Caco-2 (cell line): ENCODE data around the gene GLIPR1L1. TPM values are rescaled to one million over a fixed set of nuclear protein-coding genes. Genes with fewer than 3 reads are reported as not detected.

Source experiments
- BruUV-seq: library from RNA; stranded (reverse); fragments of 400-500 nt; replicated peaks from 2 replicates; lab custom pipeline; 2021; lab: Mats Ljungman, UMichigan
- CTCF ChIA-PET: fragments of 300-600 bp; sonication (Branson Sonifier 250); formaldehyde crosslinking; loops from one replicate; lab custom pipeline; 2022; ENCODE audit warnings: antibody characterized with exemption; lab: Charles Lee
- POLR2A ChIA-PET: fragments of 300-600 bp; sonication (Branson Sonifier 250); formaldehyde crosslinking; loops from one replicate; lab custom pipeline; 2022; ENCODE audit warnings: antibody characterized with exemption; lab: Charles Lee
- DNase-seq, 2 experiments: peaks; one replicate each; pipeline versions ENCODE4 v3.0.0 to v3.0.0-alpha.2; 2020 to 2022
- H3K27me3 ChIP-seq: replicated peaks from 2 replicates; pipeline ENCODE4 v1.6.0; 2011; ENCODE audit warnings: low read length; ENCODE audit not compliant: control insufficient read depth, insufficient read depth
- H3K36me3 ChIP-seq: 2 replicates; pipeline ENCODE4 v1.5.1; 2011; ENCODE audit warnings: low read length; ENCODE audit not compliant: control insufficient read depth, insufficient read depth
- H3K4me1 ChIP-seq: fragments of 250-450 bp; sonication (Bioruptor Pico); 2 replicates; pipeline ENCODE4 v1.5.1; 2020; ENCODE audit warnings: mild to moderate bottlenecking
- H3K4me3 ChIP-seq: 2 replicates; pipeline ENCODE4 v1.5.1; 2011; ENCODE audit warnings: low read depth, mild to moderate bottlenecking, control low read depth, low read length
- H3K9me3 ChIP-seq: fragments of 250-450 bp; sonication (Bioruptor Pico); 2 replicates; pipeline ENCODE4 v1.5.1; 2020; ENCODE audit warnings: mild to moderate bottlenecking, moderate library complexity
- H3K27ac Mint-ChIP-seq: one replicate; pipeline ENCODE4 v1.8.0; 2022; ENCODE audit warnings: mixed read lengths; ENCODE audit not compliant: unreplicated experiment
- H3K27me3 Mint-ChIP-seq: one replicate; pipeline ENCODE4 v1.8.0; 2022; ENCODE audit warnings: mixed read lengths; ENCODE audit not compliant: insufficient read depth, unreplicated experiment
- H3K36me3 Mint-ChIP-seq: one replicate; pipeline ENCODE4 v1.8.0; 2022; ENCODE audit warnings: mild to moderate bottlenecking, mixed read lengths; ENCODE audit not compliant: insufficient read depth, unreplicated experiment
- H3K4me1 Mint-ChIP-seq: one replicate; pipeline ENCODE4 v1.8.0; 2022; ENCODE audit warnings: low read depth, mixed read lengths; ENCODE audit not compliant: unreplicated experiment
- H3K4me3 Mint-ChIP-seq: one replicate; pipeline ENCODE4 v1.8.0; 2022; ENCODE audit warnings: mild to moderate bottlenecking, moderate library complexity, mixed read lengths; ENCODE audit not compliant: unreplicated experiment
- H3K9me3 Mint-ChIP-seq: one replicate; pipeline ENCODE4 v1.8.0; 2022; ENCODE audit warnings: mixed read lengths; ENCODE audit not compliant: unreplicated experiment
- intact Hi-C: fragments of 100-400 bp; cut with micrococcal nuclease; formaldehyde crosslinking; loops from one replicate; pipeline ENCODE4 v1.10.0; 2022; ENCODE audit not compliant: unreplicated experiment
- total RNA-seq: library from RNA; stranded (reverse); gene quantifications from 2 replicates; pipeline ENCODE4 v1.2.3, GENCODE V29; 2022
- TF ChIP-seq, protein P1 (sequence below), 2 experiments: fragments of 200-600 bp in 1 of 2; IDR thresholded peaks; 1 replicate in 1 of 2; 2 replicates in 1 of 2; pipeline versions ENCODE4 v1.5.1 to v1.8.0; 2011 to 2022; ENCODE audit warnings: antibody characterized with exemption in 1 of 2, control low read depth in 1 of 2, inconsistent platforms in 1 of 2, low read depth in 1 of 2, low read length in 1 of 2, mild to moderate bottlenecking in 1 of 2, moderate library complexity in 1 of 2; ENCODE audit not compliant: insufficient read depth in 1 of 2, severe bottlenecking in 1 of 2, unreplicated experiment in 1 of 2

GLIPR1L1 gene
- total RNA-seq, 1 experiment from 2014 or later, result not detected

DNA sequence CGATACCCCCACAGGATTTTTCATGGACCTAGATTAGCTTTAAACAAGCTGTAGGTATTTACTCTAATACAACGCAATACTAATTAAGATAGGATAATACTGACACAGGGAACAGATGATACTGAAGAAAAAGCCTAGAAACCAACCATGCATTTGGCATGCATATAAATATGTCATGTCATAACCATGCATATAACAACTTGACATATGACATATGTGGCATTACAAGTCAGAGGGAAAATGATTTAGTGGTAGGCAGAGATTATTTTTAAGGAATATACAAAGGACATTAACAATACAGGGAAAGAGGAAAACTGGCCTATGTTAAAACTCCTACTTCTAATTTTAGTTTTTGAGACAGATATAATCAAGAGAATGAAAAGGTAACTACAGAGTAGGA, 32.2 kb upstream of the GLIPR1L1 start:
- ChIA-PET POLR2A (no interaction called here), CTCF (no interaction called here)
- no peaks in the 10 kb centered on the region for H3K27me3 ChIP-seq
- no peaks in the 10 kb centered on the region for H3K9me3 Mint-ChIP-seq
- peaks cover 4% of the 10 kb centered on the region for H3K27me3 Mint-ChIP-seq
- H3K4me1 ChIP-seq, result no peaks in the 10 kb centered on the region
- H3K27ac Mint-ChIP-seq, result no peak overlapping the region
- no peaks in the 10 kb centered on the region for H3K36me3 ChIP-seq
- no peaks in the 10 kb centered on the region for H3K36me3 Mint-ChIP-seq
- H3K4me3 ChIP-seq, result no peak overlapping the region
- TF ChIP-seq, protein P1, sequence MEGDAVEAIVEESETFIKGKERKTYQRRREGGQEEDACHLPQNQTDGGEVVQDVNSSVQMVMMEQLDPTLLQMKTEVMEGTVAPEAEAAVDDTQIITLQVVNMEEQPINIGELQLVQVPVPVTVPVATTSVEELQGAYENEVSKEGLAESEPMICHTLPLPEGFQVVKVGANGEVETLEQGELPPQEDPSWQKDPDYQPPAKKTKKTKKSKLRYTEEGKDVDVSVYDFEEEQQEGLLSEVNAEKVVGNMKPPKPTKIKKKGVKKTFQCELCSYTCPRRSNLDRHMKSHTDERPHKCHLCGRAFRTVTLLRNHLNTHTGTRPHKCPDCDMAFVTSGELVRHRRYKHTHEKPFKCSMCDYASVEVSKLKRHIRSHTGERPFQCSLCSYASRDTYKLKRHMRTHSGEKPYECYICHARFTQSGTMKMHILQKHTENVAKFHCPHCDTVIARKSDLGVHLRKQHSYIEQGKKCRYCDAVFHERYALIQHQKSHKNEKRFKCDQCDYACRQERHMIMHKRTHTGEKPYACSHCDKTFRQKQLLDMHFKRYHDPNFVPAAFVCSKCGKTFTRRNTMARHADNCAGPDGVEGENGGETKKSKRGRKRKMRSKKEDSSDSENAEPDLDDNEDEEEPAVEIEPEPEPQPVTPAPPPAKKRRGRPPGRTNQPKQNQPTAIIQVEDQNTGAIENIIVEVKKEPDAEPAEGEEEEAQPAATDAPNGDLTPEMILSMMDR (IDR thresholded peaks at IDR 0.05; ENCODE audit: insufficient read depth in 1 of 2, low read depth in 1 of 2, low read length in 1 of 2, severe bottlenecking in 1 of 2, unreplicated experiment in 1 of 2), result no peak
- BruUV-seq, result no TSS peak
- intact Hi-C loops, result no loop called here
- H3K4me1 Mint-ChIP-seq, result no peaks in the 10 kb centered on the region
- H3K4me3 Mint-ChIP-seq, result no peak overlapping the region
- DNase-seq, result no peak
- no peaks in the 10 kb centered on the region for H3K9me3 ChIP-seq

GRCh38 chr12:75302781-75303180, 31.7 kb upstream of the GLIPR1L1 start:
- DNase-seq, result no peak
- no peaks in the 10 kb centered on the region for H3K27me3 ChIP-seq
- intact Hi-C loops, result no loop called here
- H3K36me3 ChIP-seq, result no peaks in the 10 kb centered on the region
- no peaks in the 10 kb centered on the region for H3K4me1 ChIP-seq
- Mint-ChIP-seq H3K27me3 (no peaks in the 10 kb centered on the region), H3K4me1 (no peaks in the 10 kb centered on the region), H3K36me3 (no peaks in the 10 kb centered on the region), H3K4me3 (no peak overlapping the region), H3K9me3 (no peaks in the 10 kb centered on the region), H3K27ac (no peak overlapping the region)
- no peaks in the 10 kb centered on the region for H3K9me3 ChIP-seq
- TF ChIP-seq, protein P1 (IDR thresholded peaks at IDR 0.05; ENCODE audit: insufficient read depth in 1 of 2, low read depth in 1 of 2, low read length in 1 of 2, severe bottlenecking in 1 of 2, unreplicated experiment in 1 of 2), result no peak
- CTCF ChIA-PET, result no interaction called here
- H3K4me3 ChIP-seq, result no peak overlapping the region
- POLR2A ChIA-PET, result no interaction called here
- no TSS peak for BruUV-seq

- no peak overlapping the region for H3K4me3 ChIP-seq
- no peaks in the 10 kb centered on the region for H3K9me3 Mint-ChIP-seq
- no peak overlapping the region for H3K27ac Mint-ChIP-seq
- no peaks in the 10 kb centered on the region for H3K9me3 ChIP-seq
- H3K4me1 Mint-ChIP-seq, result no peaks in the 10 kb centered on the region
- H3K4me1 ChIP-seq, result no peaks in the 10 kb centered on the region
- H3K4me3 Mint-ChIP-seq, result no peak overlapping the region
- H3K27me3 Mint-ChIP-seq, result peaks cover 3% of the 10 kb centered on the region
- intact Hi-C loops, result no loop called here
- POLR2A ChIA-PET, result no interaction called here
- TF ChIP-seq, protein P1 (IDR thresholded peaks at IDR 0.05; ENCODE audit: insufficient read depth in 1 of 2, low read depth in 1 of 2, low read length in 1 of 2, severe bottlenecking in 1 of 2, unreplicated experiment in 1 of 2), result no peak
- CTCF ChIA-PET, result no interaction called here
- DNase-seq, result no peak
- no peaks in the 10 kb centered on the region for H3K36me3 ChIP-seq
- no peaks in the 10 kb centered on the region for H3K36me3 Mint-ChIP-seq
- no peaks in the 10 kb centered on the region for H3K27me3 ChIP-seq
- no TSS peak for BruUV-seq
Observed at GRCh38 chr12:75305412-75306332, 28.8 kb upstream of the GLIPR1L1 start.
